GM06990 (cell line): ENCODE results near the gene RAB40B.

Source experiments
- DNase-seq: peaks from one replicate; pipeline ENCODE4 v3.0.0-alpha.2; 2011; ENCODE audit not compliant: insufficient read length; ENCODE audit errors: extremely low read depth
- H3K27me3 ChIP-seq: replicated peaks from 2 replicates; pipeline ENCODE4 v1.6.0; 2011; ENCODE audit warnings: low read length; ENCODE audit not compliant: control insufficient read depth, insufficient read depth
- H3K36me3 ChIP-seq: 2 replicates; pipeline ENCODE4 v1.5.1; 2011; ENCODE audit warnings: low read length; ENCODE audit not compliant: control insufficient read depth, insufficient read depth
- H3K4me3 ChIP-seq: replicated peaks from 2 replicates; pipeline ENCODE4 v1.5.1; 2011; ENCODE audit warnings: low read depth, mild to moderate bottlenecking, control low read depth, low read length
- CTCF ChIP-seq: IDR thresholded peaks from 2 replicates; pipeline ENCODE4 v1.5.1; 2011; ENCODE audit warnings: low read length, control low read depth, mild to moderate bottlenecking, inconsistent platforms; ENCODE audit not compliant: insufficient read depth, poor library complexity, severe bottlenecking

RAB40B gene

GRCh38 chr17:82661717-82662683, 36.5 kb downstream of the RAB40B start:
- no peak for TF ChIP-seq CTCF
- H3K27me3 ChIP-seq = no peaks in the 10 kb centered on the region
- H3K36me3 ChIP-seq = 0 out of 2 replicates have a peak, but pooled peaks cover 2% of the 10 kb centered on the region
- no peak for DNase-seq
- H3K4me3 ChIP-seq = no peak overlapping the region

GRCh38 chr17:82659886-82660285, 38.6 kb downstream of the RAB40B start:
- DNase-seq = no peak
- no peak for TF ChIP-seq CTCF
- H3K4me3 ChIP-seq = no peak overlapping the region

DNA sequence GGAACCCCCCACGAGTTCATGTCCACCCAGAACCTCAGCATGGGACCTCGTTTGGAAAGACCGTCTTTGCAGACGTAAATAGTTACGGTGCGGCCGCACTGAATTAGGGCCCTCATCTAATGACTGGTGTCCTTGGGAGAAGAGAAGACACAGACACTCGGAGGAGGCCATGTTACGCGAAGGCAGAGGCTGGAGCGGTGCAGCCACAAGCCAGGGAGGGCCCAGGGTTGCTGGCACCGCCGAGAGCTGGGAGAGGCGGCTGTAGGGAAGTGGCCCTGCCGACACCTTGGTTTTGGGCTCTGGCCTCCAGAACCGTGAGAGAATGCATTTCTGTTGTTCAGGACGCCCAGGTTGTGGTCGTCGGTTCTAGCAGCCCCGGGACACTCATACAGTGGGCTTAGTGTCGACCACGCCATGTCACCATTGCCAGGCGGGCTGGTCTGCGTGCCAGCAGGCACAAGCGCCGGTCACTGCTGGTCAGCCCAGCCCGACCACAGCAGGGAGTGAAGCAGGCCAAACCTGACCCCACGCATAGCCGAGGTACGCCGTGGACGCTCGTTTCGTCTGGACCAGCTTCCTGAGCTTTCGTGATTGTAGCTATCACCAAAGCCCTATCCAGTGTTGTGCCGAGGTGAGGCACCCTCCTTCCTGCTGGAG, 39.6 kb downstream of the RAB40B start:
- 0 out of 2 replicates have a peak, but pooled peaks cover 2% of the 10 kb centered on the region for H3K36me3 ChIP-seq
- H3K27me3 ChIP-seq = no peaks in the 10 kb centered on the region
- no peak overlapping the region for H3K4me3 ChIP-seq
- DNase-seq = no peak
- no peak for TF ChIP-seq CTCF

More at GRCh38 chr17:82659886-82660285, 38.6 kb downstream of the RAB40B start:
- 0 out of 2 replicates have a peak, but pooled peaks cover 2% of the 10 kb centered on the region for H3K36me3 ChIP-seq
- H3K27me3 ChIP-seq = no peaks in the 10 kb centered on the region

DNA sequence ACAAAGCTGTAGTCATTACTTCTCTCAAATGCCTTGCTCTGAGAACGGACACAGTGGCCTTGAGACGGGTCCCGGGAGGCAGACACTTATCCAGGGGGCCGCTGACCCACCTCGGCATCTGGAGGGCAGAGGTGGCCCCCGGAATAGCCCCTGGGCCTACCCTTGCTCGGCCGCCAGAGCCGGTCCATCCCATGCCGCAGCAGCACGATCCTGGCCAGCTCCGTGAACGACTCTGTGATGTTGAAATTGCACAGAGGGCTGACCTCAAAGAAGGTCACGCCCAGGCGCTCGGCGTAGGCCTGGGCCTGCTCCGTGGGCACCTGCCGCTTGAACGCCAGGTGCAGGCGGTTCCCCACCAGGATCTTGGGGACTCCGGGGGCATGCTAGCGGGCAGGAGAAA, 40.2 kb downstream of the RAB40B start:
- DNase-seq = no peak
- H3K36me3 ChIP-seq = 0 out of 2 replicates have a peak, but pooled peaks cover 2% of the 10 kb centered on the region
- H3K4me3 ChIP-seq = no peak overlapping the region
- no peaks in the 10 kb centered on the region for H3K27me3 ChIP-seq
- TF ChIP-seq CTCF = no peak

DNA sequence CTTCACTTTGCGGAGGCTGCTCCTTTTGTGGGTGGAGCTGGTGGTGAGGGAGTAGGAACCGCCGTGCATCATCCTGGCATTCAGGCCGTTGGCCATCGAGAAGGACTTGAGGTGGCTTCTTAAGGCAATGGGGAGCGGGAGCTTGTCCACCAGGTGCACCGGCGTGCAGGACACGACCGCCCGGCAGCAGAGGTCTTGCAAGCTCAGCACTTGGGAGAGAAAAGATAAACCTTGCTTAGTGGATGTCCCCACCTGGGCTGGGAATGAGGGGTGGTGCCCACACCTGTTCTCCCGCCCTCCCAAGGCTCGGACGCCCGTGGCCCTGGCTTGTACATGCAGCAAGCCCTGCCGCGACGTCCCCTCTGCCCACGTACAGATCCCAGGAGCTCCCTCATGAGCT, 40.6 kb downstream of the RAB40B start:
- DNase-seq = no peak
- no peaks in the 10 kb centered on the region for H3K27me3 ChIP-seq
- TF ChIP-seq CTCF = no peak

More for the DNA sequence above, 40.6 kb downstream of the RAB40B start:
- H3K4me3 ChIP-seq = no peak overlapping the region
- 0 out of 2 replicates have a peak, but pooled peaks cover 2% of the 10 kb centered on the region for H3K36me3 ChIP-seq
